PFSK-1 (cell line): ENCODE measurements around the gene LOXHD1.

Experiments used
- FOXP2 ChIP-seq: optimal IDR thresholded peaks from 2 replicates; pipeline ENCODE3; 2011; ENCODE audit warnings: borderline replicate concordance, control low read depth, inconsistent platforms; ENCODE audit not compliant: insufficient read depth; ENCODE audit errors: extremely low read length, extremely low read depth
- POLR2AphosphoS5 ChIP-seq: IDR thresholded peaks from 2 replicates; pipeline ENCODE4 v1.6.1; 2012; ENCODE audit warnings: low read depth, mild to moderate bottlenecking, control low read depth, low read length, moderate library complexity
- SIN3A ChIP-seq: IDR thresholded peaks from 2 replicates; pipeline ENCODE4 v1.6.1; 2012; ENCODE audit warnings: mild to moderate bottlenecking, low read length, moderate library complexity, borderline replicate concordance; ENCODE audit not compliant: insufficient read depth
- TAF1 ChIP-seq: IDR thresholded peaks from 2 replicates; pipeline ENCODE4 v1.6.1; 2012; ENCODE audit warnings: low read length, control low read depth, borderline replicate concordance; ENCODE audit not compliant: insufficient read depth
- TF ChIP-seq, protein P1 (sequence below), 2 experiments: IDR thresholded peaks; 2 replicates each; pipeline versions ENCODE4 v1.6.1 to v1.8.0; 2011 to 2012; ENCODE audit warnings: low read depth in 2 of 2, low read length in 2 of 2, control low read depth in 1 of 2, inconsistent platforms in 1 of 2, mild to moderate bottlenecking in 1 of 2, moderate library complexity in 1 of 2; ENCODE audit not compliant: insufficient read depth in 1 of 2

DNA sequence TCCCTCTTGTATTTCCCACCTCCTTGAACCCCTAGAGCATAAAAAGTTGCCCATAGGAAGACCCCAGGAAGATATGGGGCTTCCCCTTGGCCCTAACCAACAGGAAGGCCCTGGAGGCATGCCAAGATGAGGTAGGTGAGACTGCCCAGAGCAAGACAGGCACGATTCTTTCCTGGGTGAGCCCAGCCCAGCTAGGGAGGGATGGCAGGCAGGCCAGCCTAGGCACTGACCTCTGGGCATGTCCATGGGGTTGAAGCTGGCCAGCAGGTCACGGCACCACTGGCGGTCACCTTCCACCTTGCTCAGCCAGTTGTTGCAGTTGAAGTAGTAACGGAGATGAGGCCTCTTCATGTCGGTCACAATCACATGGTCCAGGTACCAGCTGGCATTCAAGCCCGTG is 17.6 kb downstream of the LOXHD1 start:
- TF ChIP-seq, protein P1, sequence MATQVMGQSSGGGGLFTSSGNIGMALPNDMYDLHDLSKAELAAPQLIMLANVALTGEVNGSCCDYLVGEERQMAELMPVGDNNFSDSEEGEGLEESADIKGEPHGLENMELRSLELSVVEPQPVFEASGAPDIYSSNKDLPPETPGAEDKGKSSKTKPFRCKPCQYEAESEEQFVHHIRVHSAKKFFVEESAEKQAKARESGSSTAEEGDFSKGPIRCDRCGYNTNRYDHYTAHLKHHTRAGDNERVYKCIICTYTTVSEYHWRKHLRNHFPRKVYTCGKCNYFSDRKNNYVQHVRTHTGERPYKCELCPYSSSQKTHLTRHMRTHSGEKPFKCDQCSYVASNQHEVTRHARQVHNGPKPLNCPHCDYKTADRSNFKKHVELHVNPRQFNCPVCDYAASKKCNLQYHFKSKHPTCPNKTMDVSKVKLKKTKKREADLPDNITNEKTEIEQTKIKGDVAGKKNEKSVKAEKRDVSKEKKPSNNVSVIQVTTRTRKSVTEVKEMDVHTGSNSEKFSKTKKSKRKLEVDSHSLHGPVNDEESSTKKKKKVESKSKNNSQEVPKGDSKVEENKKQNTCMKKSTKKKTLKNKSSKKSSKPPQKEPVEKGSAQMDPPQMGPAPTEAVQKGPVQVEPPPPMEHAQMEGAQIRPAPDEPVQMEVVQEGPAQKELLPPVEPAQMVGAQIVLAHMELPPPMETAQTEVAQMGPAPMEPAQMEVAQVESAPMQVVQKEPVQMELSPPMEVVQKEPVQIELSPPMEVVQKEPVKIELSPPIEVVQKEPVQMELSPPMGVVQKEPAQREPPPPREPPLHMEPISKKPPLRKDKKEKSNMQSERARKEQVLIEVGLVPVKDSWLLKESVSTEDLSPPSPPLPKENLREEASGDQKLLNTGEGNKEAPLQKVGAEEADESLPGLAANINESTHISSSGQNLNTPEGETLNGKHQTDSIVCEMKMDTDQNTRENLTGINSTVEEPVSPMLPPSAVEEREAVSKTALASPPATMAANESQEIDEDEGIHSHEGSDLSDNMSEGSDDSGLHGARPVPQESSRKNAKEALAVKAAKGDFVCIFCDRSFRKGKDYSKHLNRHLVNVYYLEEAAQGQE (IDR thresholded peaks at IDR 0.05; ENCODE audit: insufficient read depth in 1 of 2, low read depth in 2 of 2, low read length in 2 of 2) = no peak
- TF ChIP-seq TAF1 (no peak), POLR2AphosphoS5 (no peak), FOXP2 (no peak), SIN3A (no peak)
